Osteoblast (primary cell): ENCODE results near the gene SYAP1. TPM values are rescaled to one million over a fixed set of nuclear protein-coding genes. Genes with fewer than 3 reads are reported as not detected.
"Not testable (repeated sequence)": the region's sequence is repeated elsewhere in the genome, so short reads cannot be mapped to it uniquely, and the experiment has no call there.

Experiments used
- DNase-seq: peaks from one replicate; pipeline ENCODE4 v3.0.0; 2011; ENCODE audit warnings: low spot score, mixed read lengths; ENCODE audit not compliant: insufficient read length; ENCODE audit errors: missing footprints
- H2AFZ ChIP-seq: 2 replicates; pipeline ENCODE4 v1.6.0; 2011; ENCODE audit warnings: mild to moderate bottlenecking, low read length
- H3K27ac ChIP-seq: 2 replicates; pipeline ENCODE4 v1.5.1; 2011; ENCODE audit warnings: mild to moderate bottlenecking, low read depth, low read length, moderate library complexity
- H3K27me3 ChIP-seq: 2 replicates; pipeline ENCODE4 v1.6.0; 2012; ENCODE audit warnings: mild to moderate bottlenecking, control low read depth, inconsistent platforms, low read length, moderate library complexity; ENCODE audit not compliant: insufficient read depth
- H3K36me3 ChIP-seq: 2 replicates; pipeline ENCODE4 v1.5.1; 2011; ENCODE audit warnings: mild to moderate bottlenecking, low read length, control low read depth, moderate library complexity; ENCODE audit not compliant: insufficient read depth
- H3K4me1 ChIP-seq: 2 replicates; pipeline ENCODE4 v1.5.1; 2011; ENCODE audit warnings: mild to moderate bottlenecking, low read length, control low read depth, moderate library complexity; ENCODE audit not compliant: insufficient read depth
- H3K4me2 ChIP-seq: 2 replicates; pipeline ENCODE4 v1.6.0; 2011; ENCODE audit warnings: mild to moderate bottlenecking, low read length; ENCODE audit not compliant: insufficient read depth
- H3K4me3 ChIP-seq: fragments of 200-600 bp; sonication (generic); 3 replicates; pipeline ENCODE4 v1.5.1; 2012; ENCODE audit warnings: mild to moderate bottlenecking, low read length, inconsistent platforms; ENCODE audit not compliant: insufficient read depth
- H3K79me2 ChIP-seq: 2 replicates; pipeline ENCODE4 v1.6.0; 2012; ENCODE audit warnings: mild to moderate bottlenecking, low read length, control low read depth, inconsistent platforms; ENCODE audit not compliant: insufficient read depth
- H3K9me3 ChIP-seq: 2 replicates; pipeline ENCODE4 v1.5.1; 2011; ENCODE audit warnings: low read depth, low read length, control low read depth
- H4K20me1 ChIP-seq: 2 replicates; pipeline ENCODE4 v1.6.0; 2012; ENCODE audit warnings: mild to moderate bottlenecking, low read length, control low read depth; ENCODE audit not compliant: insufficient read depth
- total RNA-seq: library from RNA; depleted of rRNA; stranded (reverse); fragments of >200 nt; gene quantifications from 2 replicates; pipeline ENCODE4 v1.2.3, GENCODE V29; 2012
- TF ChIP-seq, protein P1 (sequence below): IDR thresholded peaks from 2 replicates; pipeline ENCODE4 v1.5.1; 2011; ENCODE audit warnings: mild to moderate bottlenecking, low read depth, low read length, moderate library complexity; ENCODE audit errors: extremely low read depth

SYAP1 gene
- total RNA-seq, 1 donor = 25.7 TPM

DNA sequence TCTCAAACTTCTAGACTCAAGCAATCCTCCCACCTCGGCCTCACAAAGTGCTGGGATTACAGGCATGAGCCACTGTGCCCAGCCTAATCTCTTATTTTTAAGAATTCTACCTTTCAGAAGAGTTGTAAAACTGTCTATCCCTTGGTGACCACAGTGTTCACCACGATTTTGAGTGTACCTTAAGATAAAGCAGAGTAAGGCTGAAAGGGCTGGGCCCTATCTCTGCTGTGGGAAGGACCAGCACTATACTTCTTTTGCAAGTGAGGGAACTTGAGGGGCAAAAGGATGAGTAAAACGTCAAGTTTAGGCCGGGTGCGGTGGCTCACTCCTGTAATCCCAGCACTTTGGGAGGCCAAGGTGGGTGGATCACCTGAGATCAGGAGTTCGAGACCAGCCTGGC lies 3.0 kb upstream of the SYAP1 start:
- H3K4me1 ChIP-seq, H3K4me2 ChIP-seq, H3K4me3 ChIP-seq, DNase-seq, H3K27me3 ChIP-seq, H3K36me3 ChIP-seq, H3K9me3 ChIP-seq, H4K20me1 ChIP-seq, H2AFZ ChIP-seq, H3K27ac ChIP-seq: not testable (repeated sequence)
- H3K79me2 ChIP-seq = peaks cover 19% of the 10 kb centered on the region

DNA sequence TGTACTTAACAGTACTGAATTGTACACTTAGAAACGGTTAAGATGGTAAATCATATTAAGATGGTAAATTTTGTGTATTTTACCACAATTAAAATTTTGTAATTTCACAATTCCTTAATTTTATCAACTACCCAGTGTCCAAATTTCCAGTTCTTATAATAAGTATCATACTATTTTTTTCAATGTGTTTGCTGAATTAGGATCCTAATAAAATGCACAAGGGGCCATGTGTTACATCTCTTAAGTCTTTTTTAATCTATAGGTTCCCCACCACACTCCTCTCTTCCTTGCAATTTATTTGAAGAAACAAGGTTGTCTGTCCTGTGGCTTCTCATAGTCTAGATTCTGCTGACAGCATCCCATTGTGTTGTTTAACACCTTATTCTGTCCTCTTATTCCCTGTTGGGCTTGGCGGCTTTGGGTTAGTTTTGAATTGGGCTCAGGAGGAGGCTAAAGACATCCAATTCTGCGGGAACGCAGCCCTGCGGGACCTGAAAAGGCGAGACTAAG lies 533 bp upstream of the SYAP1 start:
- H2AFZ ChIP-seq = peak overlapping the region; percentile 95
- H4K20me1 ChIP-seq = peaks cover 23% of the 10 kb centered on the region
- no peaks in the 10 kb centered on the region for H3K9me3 ChIP-seq
- peak overlapping the region; percentile 99 for H3K4me2 ChIP-seq
- H3K36me3 ChIP-seq = no peaks in the 10 kb centered on the region
- H3K27me3 ChIP-seq = peaks cover 3% of the 10 kb centered on the region
- DNase-seq = no peak
- peaks cover 9% of the 10 kb centered on the region for H3K4me1 ChIP-seq
- peaks cover 42% of the 10 kb centered on the region for H3K79me2 ChIP-seq
- H3K27ac ChIP-seq = peak overlapping the region; percentile 100
- H3K4me3 ChIP-seq = peak overlapping the region; percentile 90
- TF ChIP-seq, protein P1, sequence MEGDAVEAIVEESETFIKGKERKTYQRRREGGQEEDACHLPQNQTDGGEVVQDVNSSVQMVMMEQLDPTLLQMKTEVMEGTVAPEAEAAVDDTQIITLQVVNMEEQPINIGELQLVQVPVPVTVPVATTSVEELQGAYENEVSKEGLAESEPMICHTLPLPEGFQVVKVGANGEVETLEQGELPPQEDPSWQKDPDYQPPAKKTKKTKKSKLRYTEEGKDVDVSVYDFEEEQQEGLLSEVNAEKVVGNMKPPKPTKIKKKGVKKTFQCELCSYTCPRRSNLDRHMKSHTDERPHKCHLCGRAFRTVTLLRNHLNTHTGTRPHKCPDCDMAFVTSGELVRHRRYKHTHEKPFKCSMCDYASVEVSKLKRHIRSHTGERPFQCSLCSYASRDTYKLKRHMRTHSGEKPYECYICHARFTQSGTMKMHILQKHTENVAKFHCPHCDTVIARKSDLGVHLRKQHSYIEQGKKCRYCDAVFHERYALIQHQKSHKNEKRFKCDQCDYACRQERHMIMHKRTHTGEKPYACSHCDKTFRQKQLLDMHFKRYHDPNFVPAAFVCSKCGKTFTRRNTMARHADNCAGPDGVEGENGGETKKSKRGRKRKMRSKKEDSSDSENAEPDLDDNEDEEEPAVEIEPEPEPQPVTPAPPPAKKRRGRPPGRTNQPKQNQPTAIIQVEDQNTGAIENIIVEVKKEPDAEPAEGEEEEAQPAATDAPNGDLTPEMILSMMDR = no peak

DNA sequence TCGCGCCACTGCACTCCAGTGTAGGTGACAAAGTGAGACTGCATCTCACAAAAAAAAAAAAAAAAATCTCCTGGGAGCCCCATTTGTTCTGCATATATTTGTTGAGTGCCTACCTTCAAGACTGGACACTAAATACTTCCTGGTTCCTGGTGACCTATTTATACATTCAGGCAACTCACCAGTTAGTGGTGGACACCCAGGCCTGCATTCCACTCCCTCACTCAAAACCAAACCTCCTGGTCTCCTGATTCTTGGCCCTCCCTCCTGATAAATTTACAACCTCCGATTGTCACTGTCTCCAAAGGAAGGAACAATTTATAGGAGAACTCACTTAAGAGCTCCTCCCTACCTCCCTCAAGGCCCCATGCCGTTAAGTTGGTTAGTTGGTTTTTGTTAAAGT lies 3.1 kb downstream of the SYAP1 start:
- H3K79me2 ChIP-seq = peaks cover 73% of the 10 kb centered on the region

DNA sequence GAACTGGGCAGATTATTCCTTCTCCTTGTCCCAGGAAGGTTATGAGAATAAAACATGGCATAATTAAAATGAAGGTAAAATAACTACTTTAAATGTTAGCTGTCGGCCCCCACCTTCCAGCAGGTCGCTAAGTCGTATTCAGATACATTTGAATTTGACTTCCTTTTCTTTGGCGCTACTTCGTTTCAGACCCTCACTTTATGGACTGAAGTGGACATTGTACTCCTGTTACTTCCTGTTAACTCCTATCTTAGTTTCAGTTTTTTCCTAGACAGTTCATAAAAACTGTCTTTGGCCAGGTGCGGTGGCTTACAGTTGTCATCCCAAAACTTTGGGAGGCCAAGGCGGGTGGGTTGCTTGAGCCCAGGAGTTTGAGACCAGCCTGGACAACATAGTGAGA lies 5.7 kb downstream of the SYAP1 start:
- H4K20me1 ChIP-seq = peaks cover 52% of the 10 kb centered on the region
- no peaks in the 10 kb centered on the region for H3K27me3 ChIP-seq
- TF ChIP-seq, protein P1 = no peak
- peaks cover 86% of the 10 kb centered on the region for H3K79me2 ChIP-seq
- H3K4me1 ChIP-seq = peaks cover 6% of the 10 kb centered on the region
- no peak overlapping the region for H3K27ac ChIP-seq
- no peaks in the 10 kb centered on the region for H3K36me3 ChIP-seq
- no peak overlapping the region for H2AFZ ChIP-seq
- H3K4me3 ChIP-seq = no peak overlapping the region
- H3K4me2 ChIP-seq = no peak overlapping the region
- DNase-seq = no peak
- no peaks in the 10 kb centered on the region for H3K9me3 ChIP-seq

More for the DNA sequence above, 3.1 kb downstream of the SYAP1 start:
- peaks cover 9% of the 10 kb centered on the region for H3K4me1 ChIP-seq
- H3K4me2 ChIP-seq = no peak overlapping the region
- TF ChIP-seq, protein P1 = no peak
- DNase-seq = no peak
- H3K27me3 ChIP-seq = no peaks in the 10 kb centered on the region
- peaks cover 44% of the 10 kb centered on the region for H4K20me1 ChIP-seq
- H3K27ac ChIP-seq = peak overlapping the region; percentile 10
- no peak overlapping the region for H3K4me3 ChIP-seq
- H3K9me3 ChIP-seq = no peaks in the 10 kb centered on the region
- no peak overlapping the region for H2AFZ ChIP-seq
- no peaks in the 10 kb centered on the region for H3K36me3 ChIP-seq

DNA sequence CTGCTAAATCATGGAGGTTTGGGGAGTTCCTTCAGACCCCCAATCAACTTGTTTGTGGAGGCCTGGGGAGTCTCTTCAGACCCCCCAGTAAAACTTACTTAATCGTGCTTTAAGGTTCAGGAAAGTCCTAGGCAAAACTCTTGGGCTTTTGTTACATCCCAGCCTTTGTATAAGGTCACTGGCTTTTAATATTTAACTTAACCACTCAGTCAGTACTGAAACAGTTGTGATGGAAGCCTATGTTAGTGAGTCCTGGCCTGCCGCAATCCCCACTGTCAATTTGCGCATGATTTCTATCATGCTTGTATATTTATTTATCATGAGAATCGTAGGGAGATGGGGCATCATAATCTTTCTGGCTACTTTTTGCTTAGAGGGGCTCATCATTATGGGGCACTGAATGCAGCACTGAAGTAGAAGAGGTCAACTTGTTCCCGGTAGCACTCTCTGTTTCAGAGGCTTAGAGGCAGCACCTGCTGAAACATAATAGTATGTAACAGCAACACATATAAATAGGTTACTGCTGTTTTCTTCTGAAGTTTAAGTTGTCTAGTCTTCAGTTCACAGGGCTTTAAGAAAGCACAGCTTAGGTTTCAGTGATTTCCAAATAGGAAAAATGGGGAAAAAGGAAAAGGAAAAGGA lies 7.1 kb downstream of the SYAP1 start:
- not testable (repeated sequence) for H3K4me1 ChIP-seq, H2AFZ ChIP-seq, H3K4me2 ChIP-seq, H3K27me3 ChIP-seq, H3K4me3 ChIP-seq, DNase-seq, H3K36me3 ChIP-seq, H3K27ac ChIP-seq, H3K9me3 ChIP-seq
- Histone ChIP-seq H3K79me2 (peaks cover 82% of the 10 kb centered on the region), H4K20me1 (peaks cover 44% of the 10 kb centered on the region)
